HEK293 (cell line): Measurements from ENCODE around the gene RPSA.
A peak's percentile ranks its signal among the peaks of the same experiment; 100 is the strongest.

Experiments used
- BCL11A ChIP-seq: fragments of 450-650 bp; formaldehyde crosslinking; IDR thresholded peaks from 2 replicates; pipeline ENCODE4 v1.5.1; 2016; ENCODE audit warnings: low read depth, missing biosample characterization, missing genetic modification characterization
- KLF10 ChIP-seq: fragments of 450-650 bp; IDR thresholded peaks from 2 replicates; pipeline ENCODE4 v1.5.1; 2018; ENCODE audit warnings: missing biosample characterization, mild to moderate bottlenecking, missing genetic modification characterization
- KLF9 ChIP-seq: fragments of 450-650 bp; formaldehyde crosslinking; IDR thresholded peaks from 2 replicates; pipeline ENCODE4 v1.5.1; 2016; ENCODE audit warnings: missing biosample characterization, missing genetic modification characterization, low read depth
- SCRT2 ChIP-seq: fragments of 450-650 bp; formaldehyde crosslinking; IDR thresholded peaks from 2 replicates; pipeline ENCODE4 v1.5.1; 2016; ENCODE audit warnings: missing biosample characterization, missing genetic modification characterization
- SP2 ChIP-seq: fragments of 450-650 bp; formaldehyde crosslinking; IDR thresholded peaks from 2 replicates; pipeline ENCODE4 v1.5.1; 2016; ENCODE audit warnings: missing biosample characterization, missing genetic modification characterization
- SP3 ChIP-seq: fragments of 450-650 bp; formaldehyde crosslinking; IDR thresholded peaks from 2 replicates; pipeline ENCODE4 v1.5.1; 2016; ENCODE audit warnings: missing biosample characterization, missing genetic modification characterization
- ZBTB10 ChIP-seq: fragments of 450-650 bp; formaldehyde crosslinking; IDR thresholded peaks from 2 replicates; pipeline ENCODE4 v1.5.1; 2016; ENCODE audit warnings: missing biosample characterization, missing genetic modification characterization
- ZBTB20 ChIP-seq: fragments of 450-650 bp; formaldehyde crosslinking; IDR thresholded peaks from 2 replicates; pipeline ENCODE4 v1.5.1; 2016; ENCODE audit warnings: missing biosample characterization, missing genetic modification characterization
- ZBTB26 ChIP-seq: fragments of 450-650 bp; formaldehyde crosslinking; optimal IDR thresholded peaks from 2 replicates; pipeline ENCODE3; 2016; ENCODE audit warnings: missing biosample characterization, mild to moderate bottlenecking, missing genetic modification characterization
- ZBTB48 ChIP-seq: fragments of 450-650 bp; formaldehyde crosslinking; IDR thresholded peaks from 2 replicates; pipeline ENCODE4 v1.5.1; 2016; ENCODE audit warnings: missing biosample characterization, missing genetic modification characterization
- ZNF121 ChIP-seq: fragments of 450-650 bp; formaldehyde crosslinking; IDR thresholded peaks from 2 replicates; pipeline ENCODE4 v1.5.1; 2016; ENCODE audit warnings: missing biosample characterization, missing genetic modification characterization
- ZNF211 ChIP-seq: fragments of 450-650 bp; formaldehyde crosslinking; IDR thresholded peaks from 2 replicates; pipeline ENCODE4 v1.5.1; 2016; ENCODE audit warnings: low read depth, missing biosample characterization, missing genetic modification characterization
- ZNF214 ChIP-seq: fragments of 450-650 bp; formaldehyde crosslinking; IDR thresholded peaks from 2 replicates; pipeline ENCODE4 v1.5.1; 2017; ENCODE audit warnings: missing biosample characterization, mild to moderate bottlenecking, missing genetic modification characterization, borderline replicate concordance
- ZNF248 ChIP-seq: fragments of 450-650 bp; formaldehyde crosslinking; IDR thresholded peaks from 2 replicates; pipeline ENCODE4 v1.5.1; 2017; ENCODE audit warnings: missing biosample characterization, missing genetic modification characterization
- ZNF335 ChIP-seq: fragments of 450-650 bp; formaldehyde crosslinking; conservative IDR thresholded peaks from 2 replicates; pipeline ENCODE4 v1.5.1; 2016; ENCODE audit warnings: missing biosample characterization, missing genetic modification characterization
- ZNF341 ChIP-seq: fragments of 450-650 bp; formaldehyde crosslinking; IDR thresholded peaks from 2 replicates; pipeline ENCODE4; 2016; ENCODE audit warnings: low read depth, missing biosample characterization, missing genetic modification characterization
- ZNF350 ChIP-seq: fragments of 450-650 bp; formaldehyde crosslinking; IDR thresholded peaks from 2 replicates; pipeline ENCODE4 v1.5.0; 2017; ENCODE audit warnings: missing biosample characterization, mild to moderate bottlenecking, missing genetic modification characterization
- ZNF398 ChIP-seq: fragments of 450-650 bp; formaldehyde crosslinking; IDR thresholded peaks from 2 replicates; pipeline ENCODE4 v1.5.1; 2017; ENCODE audit warnings: missing biosample characterization, missing genetic modification characterization
- ZNF423 ChIP-seq: fragments of 450-650 bp; formaldehyde crosslinking; IDR thresholded peaks from 2 replicates; pipeline ENCODE4 v1.5.1; 2016; ENCODE audit warnings: missing biosample characterization, missing genetic modification characterization
- ZNF488 ChIP-seq: fragments of 450-650 bp; formaldehyde crosslinking; IDR thresholded peaks from 2 replicates; pipeline ENCODE4 v1.5.1; 2016; ENCODE audit warnings: missing biosample characterization, missing genetic modification characterization
- ZNF561 ChIP-seq: fragments of 450-650 bp; IDR thresholded peaks from 2 replicates; pipeline ENCODE4 v1.5.1; 2018; ENCODE audit warnings: missing biosample characterization, missing genetic modification characterization, borderline replicate concordance
- ZNF600 ChIP-seq: fragments of 450-650 bp; formaldehyde crosslinking; IDR thresholded peaks from 2 replicates; pipeline ENCODE4 v1.5.1; 2016; ENCODE audit warnings: missing biosample characterization, missing genetic modification characterization
- ZNF629 ChIP-seq: fragments of 450-650 bp; formaldehyde crosslinking; IDR thresholded peaks from 2 replicates; pipeline ENCODE4 v1.5.1; 2017; ENCODE audit warnings: missing biosample characterization, missing genetic modification characterization
- ZNF654 ChIP-seq: fragments of 450-650 bp; formaldehyde crosslinking; IDR thresholded peaks from 2 replicates; pipeline ENCODE4 v1.5.1; 2016; ENCODE audit warnings: low read depth, missing biosample characterization, missing genetic modification characterization
- ZNF792 ChIP-seq: fragments of 450-650 bp; formaldehyde crosslinking; IDR thresholded peaks from 2 replicates; pipeline ENCODE4 v1.5.1; 2016; ENCODE audit warnings: missing biosample characterization, missing genetic modification characterization
- ZSCAN4 ChIP-seq: fragments of 450-650 bp; formaldehyde crosslinking; IDR thresholded peaks from 2 replicates; pipeline ENCODE4 v1.5.1; 2017; ENCODE audit warnings: missing biosample characterization, missing genetic modification characterization
- TF ChIP-seq, protein P1 (sequence below): fragments of 450-650 bp; formaldehyde crosslinking; IDR thresholded peaks from 2 replicates; pipeline ENCODE4 v1.5.1; 2016; ENCODE audit warnings: missing biosample characterization, missing genetic modification characterization
- TF ChIP-seq, protein P2 (sequence below): fragments of 450-650 bp; formaldehyde crosslinking; IDR thresholded peaks from 2 replicates; pipeline ENCODE4 v1.5.1; 2016; ENCODE audit warnings: missing biosample characterization, missing genetic modification characterization

RPSA gene

DNA sequence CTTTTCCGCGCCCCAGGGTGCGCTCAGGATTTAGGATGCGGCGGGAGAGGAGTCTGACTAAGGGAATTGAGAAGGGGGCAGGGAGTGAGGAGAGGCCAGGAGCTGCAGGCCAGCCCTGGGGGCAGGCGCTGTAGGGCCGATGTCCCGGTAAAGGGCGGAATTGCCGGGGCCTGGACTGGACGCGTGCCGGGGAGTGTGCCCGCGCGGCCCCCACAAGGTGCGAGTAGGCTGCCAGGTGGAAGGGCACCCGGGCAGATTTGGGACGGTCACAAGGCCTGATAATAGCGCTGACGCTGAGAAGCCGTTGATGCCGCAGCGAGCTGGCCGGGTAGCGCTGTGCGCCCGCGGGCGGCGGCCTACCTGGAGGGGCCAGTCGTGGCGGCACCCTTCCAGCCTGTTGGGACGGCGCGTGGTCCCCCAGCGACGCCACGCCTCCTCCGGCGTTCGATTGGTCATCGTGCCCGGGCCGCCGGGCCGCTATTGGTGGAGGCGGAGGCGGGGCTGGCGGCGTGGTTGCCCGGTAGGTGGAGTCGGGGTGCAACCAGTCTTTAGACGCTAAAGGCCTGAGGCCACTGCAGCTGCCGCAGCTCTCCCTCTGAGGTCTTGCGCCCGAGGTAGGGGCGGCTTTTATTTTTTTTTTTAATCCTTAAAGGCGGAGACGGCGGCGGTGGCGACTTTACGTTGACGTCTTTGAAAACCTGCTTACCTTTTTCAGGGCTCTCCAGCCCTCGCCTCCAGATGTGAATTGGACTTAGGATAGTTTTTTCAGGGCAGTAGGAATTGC is 22.4 kb upstream of the RPSA start (continued):
- TF ChIP-seq ZBTB26 (peak; percentile 79), ZNF423 (tag by site-specific recombination) (0 out of 2 replicates have a peak, but pooled peaks have one; percentile 63), ZBTB20 (tag by site-specific recombination) (peak; percentile 53), ZNF211 (tag by site-specific recombination) (no peak), ZNF341 (tag by site-specific recombination) (peak; percentile 52), ZNF398 (peak; percentile 25; the same call in 1 of the 2 replicates), ZNF629 (tag by site-specific recombination) (no peak), ZNF600 (tag by site-specific recombination) (peak; percentile 39; the same call in 1 of the 2 replicates), KLF9 (tag by site-specific recombination) (peak; percentile 61; the same call in 1 of the 2 replicates), SP3 (tag by site-specific recombination) (peak; percentile 67), ZBTB10 (tag by site-specific recombination) (peak; percentile 85), ZNF792 (tag by site-specific recombination) (no peak), BCL11A (tag by site-specific recombination) (0 out of 2 replicates have a peak, but pooled peaks have one; percentile 21), ZNF214 (tag by site-specific recombination) (no peak), ZNF121 (tag by site-specific recombination) (0 out of 2 replicates have a peak, but pooled peaks have one; percentile 29), ZNF350 (tag by site-specific recombination) (no peak), KLF10 (peak; percentile 98), ZNF335 (tag by site-specific recombination) (peak; percentile 80), ZNF488 (tag by site-specific recombination) (no peak), ZNF654 (no peak), SCRT2 (peak; percentile 88), ZNF561 (tag by site-specific recombination) (peak; percentile 31; the same call in 1 of the 2 replicates), ZSCAN4 (0 out of 2 replicates have a peak, but pooled peaks have one; percentile 9), ZBTB48 (peak; percentile 75), SP2 (tag by site-specific recombination) (peak; percentile 85), ZNF248 (no peak)
- TF ChIP-seq, protein P1, sequence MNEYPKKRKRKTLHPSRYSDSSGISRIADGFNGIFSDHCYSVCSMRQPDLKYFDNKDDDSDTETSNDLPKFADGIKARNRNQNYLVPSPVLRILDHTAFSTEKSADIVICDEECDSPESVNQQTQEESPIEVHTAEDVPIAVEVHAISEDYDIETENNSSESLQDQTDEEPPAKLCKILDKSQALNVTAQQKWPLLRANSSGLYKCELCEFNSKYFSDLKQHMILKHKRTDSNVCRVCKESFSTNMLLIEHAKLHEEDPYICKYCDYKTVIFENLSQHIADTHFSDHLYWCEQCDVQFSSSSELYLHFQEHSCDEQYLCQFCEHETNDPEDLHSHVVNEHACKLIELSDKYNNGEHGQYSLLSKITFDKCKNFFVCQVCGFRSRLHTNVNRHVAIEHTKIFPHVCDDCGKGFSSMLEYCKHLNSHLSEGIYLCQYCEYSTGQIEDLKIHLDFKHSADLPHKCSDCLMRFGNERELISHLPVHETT (tag by site-specific recombination): no peak
- TF ChIP-seq, protein P2, sequence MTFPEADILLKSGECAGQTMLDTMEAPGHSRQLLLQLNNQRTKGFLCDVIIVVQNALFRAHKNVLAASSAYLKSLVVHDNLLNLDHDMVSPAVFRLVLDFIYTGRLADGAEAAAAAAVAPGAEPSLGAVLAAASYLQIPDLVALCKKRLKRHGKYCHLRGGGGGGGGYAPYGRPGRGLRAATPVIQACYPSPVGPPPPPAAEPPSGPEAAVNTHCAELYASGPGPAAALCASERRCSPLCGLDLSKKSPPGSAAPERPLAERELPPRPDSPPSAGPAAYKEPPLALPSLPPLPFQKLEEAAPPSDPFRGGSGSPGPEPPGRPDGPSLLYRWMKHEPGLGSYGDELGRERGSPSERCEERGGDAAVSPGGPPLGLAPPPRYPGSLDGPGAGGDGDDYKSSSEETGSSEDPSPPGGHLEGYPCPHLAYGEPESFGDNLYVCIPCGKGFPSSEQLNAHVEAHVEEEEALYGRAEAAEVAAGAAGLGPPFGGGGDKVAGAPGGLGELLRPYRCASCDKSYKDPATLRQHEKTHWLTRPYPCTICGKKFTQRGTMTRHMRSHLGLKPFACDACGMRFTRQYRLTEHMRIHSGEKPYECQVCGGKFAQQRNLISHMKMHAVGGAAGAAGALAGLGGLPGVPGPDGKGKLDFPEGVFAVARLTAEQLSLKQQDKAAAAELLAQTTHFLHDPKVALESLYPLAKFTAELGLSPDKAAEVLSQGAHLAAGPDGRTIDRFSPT (tag by site-specific recombination): peak; percentile 91
